ENCODE data around the gene RTBDN. TPM values are rescaled to one million over a fixed set of nuclear protein-coding genes. Genes with fewer than 3 reads are reported as not detected.

RTBDN gene
- total RNA-seq, 1 donor from 2014 or later: not detected

DNA sequence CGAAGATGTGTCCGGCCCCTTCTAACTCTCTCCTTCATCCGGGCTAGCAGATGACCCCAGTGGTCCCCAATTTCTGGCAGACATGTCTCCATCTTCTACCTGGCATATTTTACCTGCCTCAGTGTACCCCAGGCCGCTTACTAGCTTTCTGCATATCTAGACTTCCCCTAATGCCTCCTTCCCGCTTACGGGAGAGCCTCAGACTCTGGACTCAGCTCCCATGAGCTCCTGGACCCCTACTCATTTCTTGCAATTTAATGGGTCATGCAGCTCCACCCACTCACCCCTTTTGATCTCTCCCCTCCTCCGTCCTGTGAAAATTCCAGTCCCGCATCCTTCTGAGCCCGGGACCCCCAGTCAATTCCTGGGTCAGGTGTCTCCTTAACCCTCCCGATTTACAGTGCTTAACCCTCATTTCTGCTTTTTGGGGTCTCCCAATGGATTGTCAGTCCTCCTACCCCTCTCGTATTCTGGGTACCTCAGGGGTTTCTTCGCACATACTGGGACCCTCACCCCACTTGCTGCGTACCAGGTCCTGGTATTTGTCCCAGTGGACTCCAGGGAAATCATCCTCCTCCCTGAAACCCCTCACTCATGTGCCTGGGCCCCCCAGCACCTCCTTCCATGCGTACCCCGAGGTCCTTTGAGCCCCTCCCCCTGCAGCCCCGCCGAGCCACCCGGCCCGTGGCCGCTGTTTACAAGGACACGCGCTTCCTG, 43.6 kb downstream of the RTBDN start:
- Mint-ChIP-seq H3K4me3 (peak overlapping the region; percentile 96), H3K27me3 (no peaks in the 10 kb centered on the region), H3K36me3 (ENCODE audit: low read depth) (peaks cover 18% of the 10 kb centered on the region), H3K4me1 (peaks cover 56% of the 10 kb centered on the region), H3K27ac (peak overlapping the region; percentile 97), H3K9me3 (no peaks in the 10 kb centered on the region)
- DNase-seq (no peak), ATAC-seq (ENCODE audit: low read depth) (no peak)
- ChIA-PET POLR2A (interaction anchor here (0.6 to 13.2 kb wide), 24 partner anchors 10 to 1025 kb away, joined by 3 to 909 read pairs (median 7); partner anchors contain the start of genes DHPS, FARSA, FBXW9 and GET3), CTCF (interaction anchor here (3.6 to 11.4 kb wide), 3 partner anchors 8 to 27 kb away, joined by 19 to 280 read pairs (median 278); partner anchors contain the start of gene HOOK2)
- intact Hi-C loops (cut with micrococcal nuclease): loop anchor here (1.0 to 5.0 kb wide), 3 partner anchors 8 to 312 kb away; partner anchors contain the start of genes LYL1, ZNF490 and ZNF791
- TF ChIP-seq, protein P1, sequence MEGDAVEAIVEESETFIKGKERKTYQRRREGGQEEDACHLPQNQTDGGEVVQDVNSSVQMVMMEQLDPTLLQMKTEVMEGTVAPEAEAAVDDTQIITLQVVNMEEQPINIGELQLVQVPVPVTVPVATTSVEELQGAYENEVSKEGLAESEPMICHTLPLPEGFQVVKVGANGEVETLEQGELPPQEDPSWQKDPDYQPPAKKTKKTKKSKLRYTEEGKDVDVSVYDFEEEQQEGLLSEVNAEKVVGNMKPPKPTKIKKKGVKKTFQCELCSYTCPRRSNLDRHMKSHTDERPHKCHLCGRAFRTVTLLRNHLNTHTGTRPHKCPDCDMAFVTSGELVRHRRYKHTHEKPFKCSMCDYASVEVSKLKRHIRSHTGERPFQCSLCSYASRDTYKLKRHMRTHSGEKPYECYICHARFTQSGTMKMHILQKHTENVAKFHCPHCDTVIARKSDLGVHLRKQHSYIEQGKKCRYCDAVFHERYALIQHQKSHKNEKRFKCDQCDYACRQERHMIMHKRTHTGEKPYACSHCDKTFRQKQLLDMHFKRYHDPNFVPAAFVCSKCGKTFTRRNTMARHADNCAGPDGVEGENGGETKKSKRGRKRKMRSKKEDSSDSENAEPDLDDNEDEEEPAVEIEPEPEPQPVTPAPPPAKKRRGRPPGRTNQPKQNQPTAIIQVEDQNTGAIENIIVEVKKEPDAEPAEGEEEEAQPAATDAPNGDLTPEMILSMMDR (IDR thresholded peaks at IDR 0.05): no peak

DNA sequence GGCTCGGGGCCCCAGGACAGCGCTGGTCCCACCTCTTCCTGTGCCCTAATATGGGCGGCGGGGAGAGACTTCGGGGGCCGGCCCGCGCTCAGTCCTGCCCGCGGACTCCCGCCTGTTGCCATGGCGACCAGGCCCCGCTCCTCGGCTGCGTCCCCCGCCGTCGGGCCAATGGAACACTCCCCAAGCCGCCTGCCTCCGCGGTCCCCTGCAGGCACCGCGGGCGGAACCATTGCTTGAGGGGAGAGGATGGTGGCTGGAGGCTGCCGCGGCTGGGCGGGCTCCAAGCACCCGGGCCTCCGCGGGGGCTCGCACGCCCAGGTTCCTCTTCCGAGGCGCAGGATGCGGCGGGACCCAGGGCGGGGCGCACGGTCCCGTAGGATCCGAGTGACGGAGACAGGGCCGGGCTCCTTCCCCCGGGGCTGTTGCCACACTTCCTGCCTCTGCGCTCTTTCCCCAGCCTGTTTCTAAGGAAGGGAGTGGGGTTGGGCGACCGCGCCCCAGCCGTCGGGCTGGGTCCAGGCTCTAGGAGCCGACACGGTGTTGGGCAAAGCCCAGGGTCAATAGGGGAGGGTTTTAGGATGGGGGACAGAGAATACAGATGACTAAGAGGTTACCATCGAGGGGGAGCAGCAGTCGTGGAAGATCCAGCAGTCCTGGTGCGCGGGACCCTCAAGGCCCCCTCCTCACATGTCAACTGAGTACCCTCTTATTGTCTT, 44.3 kb downstream of the RTBDN start:
- Mint-ChIP-seq H3K27me3 (no peaks in the 10 kb centered on the region), H3K36me3 (ENCODE audit: low read depth) (peaks cover 18% of the 10 kb centered on the region), H3K4me1 (peaks cover 52% of the 10 kb centered on the region), H3K27ac (peak overlapping the region; percentile 97), H3K9me3 (no peaks in the 10 kb centered on the region), H3K4me3 (peak overlapping the region; percentile 96)
- ChIA-PET POLR2A (interaction anchor here (0.6 to 13.2 kb wide), 11 partner anchors 12 to 1024 kb away, joined by 3 to 909 read pairs (median 6); partner anchors contain the start of genes CALR, FBXW9, GET3 and HOOK2), CTCF (interaction anchor here (3.6 to 11.4 kb wide), 4 partner anchors 8 to 26 kb away, joined by 19 to 280 read pairs (median 160); partner anchors contain the start of gene HOOK2)
- TF ChIP-seq, protein P1 (IDR thresholded peaks at IDR 0.05): no peak
- DNase-seq: peak; percentile 95
- intact Hi-C loops (cut with micrococcal nuclease): loop anchor here (5.0 kb wide), 2 partner anchors 178 to 312 kb away; partner anchors contain the start of genes LYL1, ZNF490 and ZNF791
- ATAC-seq (ENCODE audit: low read depth): peak; percentile 43

DNA sequence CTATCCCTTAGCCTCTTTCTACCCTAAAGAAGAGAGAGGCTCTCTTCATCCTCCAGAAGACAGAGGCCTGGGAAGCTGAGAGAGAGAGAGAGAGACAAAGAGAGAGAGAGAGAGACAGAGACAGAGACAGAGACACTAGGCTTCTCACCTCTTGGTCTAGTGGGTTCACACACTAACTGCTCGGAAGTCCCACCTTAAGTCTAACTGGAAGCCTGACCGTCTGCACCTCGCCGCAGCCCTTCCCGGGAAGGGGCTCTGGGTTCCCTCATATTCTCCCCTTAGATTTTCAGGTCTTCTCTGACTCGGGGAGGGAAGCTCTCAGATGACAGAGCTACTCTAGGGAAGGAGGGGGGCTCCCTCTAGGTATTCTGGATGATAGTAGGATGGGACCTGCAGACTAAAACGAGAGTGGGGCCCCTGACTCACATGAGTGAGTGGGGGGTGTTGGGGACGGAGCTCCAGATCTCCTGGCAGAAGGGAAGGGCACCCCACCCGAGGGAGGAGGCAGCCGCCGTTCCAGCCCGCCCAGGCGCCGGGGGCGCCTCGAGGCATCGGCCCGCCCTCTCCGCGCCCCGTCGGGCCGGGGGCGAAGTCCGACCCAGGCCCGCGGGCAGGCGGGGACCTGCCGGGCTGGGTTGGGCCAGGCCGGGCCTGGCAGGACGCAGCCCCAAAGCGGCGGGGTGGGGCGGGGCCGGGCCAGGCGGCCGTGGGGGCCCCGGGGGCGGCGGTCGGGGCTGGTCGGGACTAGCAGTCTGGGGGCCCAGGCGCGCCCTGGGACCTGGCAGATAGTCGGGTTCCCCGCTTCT, 45.1 kb downstream of the RTBDN start:
- peak overlapping the region; percentile 99 for H3K27ac Mint-ChIP-seq
- CTCF ChIA-PET: interaction anchor here (4.3 kb wide), 1 partner anchor 12 kb away, joined by 43 read pairs; no protein-coding TSS in a partner anchor

DNA sequence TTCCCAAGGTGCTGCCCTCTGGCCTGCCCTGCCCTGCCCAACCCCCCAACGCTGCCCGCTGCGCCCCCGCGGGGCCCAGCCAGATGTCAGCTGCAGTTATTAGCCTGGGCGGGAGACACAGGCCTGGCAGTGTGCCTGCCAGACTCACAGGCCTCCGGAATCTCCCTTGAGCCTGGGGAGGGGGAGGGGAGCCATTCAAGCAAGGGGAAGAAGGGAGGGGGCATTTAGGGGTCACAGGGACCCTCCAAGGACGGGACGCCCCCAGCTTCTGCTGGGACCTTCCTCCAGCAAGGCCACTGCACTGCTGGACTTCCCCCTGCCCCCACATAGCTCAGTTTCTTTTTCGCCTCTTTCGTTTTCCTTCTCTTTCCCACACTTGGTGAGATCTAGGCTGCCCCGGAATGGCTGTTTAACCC, 45.7 kb downstream of the RTBDN start:
- H3K9me3 Mint-ChIP-seq: no peaks in the 10 kb centered on the region
- peaks cover 39% of the 10 kb centered on the region for H3K4me1 Mint-ChIP-seq
- ChIA-PET CTCF (interaction anchor here (4.3 kb wide), 1 partner anchor 11 kb away, joined by 43 read pairs; no protein-coding TSS in a partner anchor), POLR2A (interaction anchor here (0.6 to 13.2 kb wide), 11 partner anchors 10 to 316 kb away, joined by 3 to 909 read pairs (median 5); partner anchors contain the start of genes CALR, HOOK2 and RNASEH2A)
- peak; percentile 67 for DNase-seq
- TF ChIP-seq, protein P1 (IDR thresholded peaks at IDR 0.05): no peak
- H3K4me3 Mint-ChIP-seq: peak overlapping the region; percentile 90
- intact Hi-C loops (cut with micrococcal nuclease): no loop called here
- ATAC-seq (ENCODE audit: low read depth): peak; percentile 4
- H3K36me3 Mint-ChIP-seq (ENCODE audit: low read depth): peaks cover 18% of the 10 kb centered on the region
- H3K27me3 Mint-ChIP-seq: no peaks in the 10 kb centered on the region
- H3K27ac Mint-ChIP-seq: peak overlapping the region; percentile 99

More for the DNA sequence above, 45.1 kb downstream of the RTBDN start:
- H3K36me3 Mint-ChIP-seq (ENCODE audit: low read depth): peaks cover 18% of the 10 kb centered on the region
- no peak for ATAC-seq (ENCODE audit: low read depth)
- TF ChIP-seq, protein P1 (IDR thresholded peaks at IDR 0.05): no peak
- no peaks in the 10 kb centered on the region for H3K9me3 Mint-ChIP-seq
- peak overlapping the region; percentile 96 for H3K4me3 Mint-ChIP-seq
- POLR2A ChIA-PET: interaction anchor here (0.6 to 13.2 kb wide), 12 partner anchors 11 to 363 kb away, joined by 3 to 909 read pairs (median 5); partner anchors contain the start of genes CALR, HOOK2 and RNASEH2A
- no peaks in the 10 kb centered on the region for H3K27me3 Mint-ChIP-seq
- no peak for DNase-seq
- peaks cover 44% of the 10 kb centered on the region for H3K4me1 Mint-ChIP-seq
- intact Hi-C loops (cut with micrococcal nuclease): no loop called here
